GM12872 (cell line): ENCODE data around the gene CFC1B.
"Not testable (repeated sequence)": the region's sequence is repeated elsewhere in the genome, so short reads cannot be mapped to it uniquely, and the experiment has no call there.

Experiments
- TF ChIP-seq, protein P1 (sequence below): IDR thresholded peaks from 3 replicates; pipeline ENCODE4 v1.5.1; 2011; ENCODE audit warnings: low read depth, mild to moderate bottlenecking, low read length, moderate library complexity; ENCODE audit not compliant: insufficient read depth

The CFC1B gene

DNA sequence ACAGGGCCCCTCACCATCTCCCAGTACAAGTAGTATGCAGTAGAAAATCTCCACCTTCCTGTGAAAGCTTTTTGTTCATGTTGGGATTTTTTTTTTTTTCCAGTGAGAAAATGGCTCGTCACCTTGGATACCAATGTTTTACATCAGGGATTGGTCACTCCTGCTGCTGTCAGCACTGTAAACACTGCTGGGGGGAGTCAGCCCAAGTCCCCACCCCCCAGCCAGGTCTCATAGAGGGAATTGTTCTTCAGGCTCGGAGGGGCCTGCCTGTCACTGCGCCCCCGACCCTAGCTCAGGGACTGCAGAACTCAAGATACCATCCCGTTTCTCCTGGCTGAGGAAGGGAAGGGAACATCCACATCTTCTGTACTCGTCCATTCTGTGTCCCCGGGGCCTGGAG is at the start of gene CFC1B:
Gene CFC1B, plus strand, starts transcription at position 231 of the 400 bp plus-strand sequence. CDS start 263 bp downstream, outside the sequence.
- TF ChIP-seq, protein P1, sequence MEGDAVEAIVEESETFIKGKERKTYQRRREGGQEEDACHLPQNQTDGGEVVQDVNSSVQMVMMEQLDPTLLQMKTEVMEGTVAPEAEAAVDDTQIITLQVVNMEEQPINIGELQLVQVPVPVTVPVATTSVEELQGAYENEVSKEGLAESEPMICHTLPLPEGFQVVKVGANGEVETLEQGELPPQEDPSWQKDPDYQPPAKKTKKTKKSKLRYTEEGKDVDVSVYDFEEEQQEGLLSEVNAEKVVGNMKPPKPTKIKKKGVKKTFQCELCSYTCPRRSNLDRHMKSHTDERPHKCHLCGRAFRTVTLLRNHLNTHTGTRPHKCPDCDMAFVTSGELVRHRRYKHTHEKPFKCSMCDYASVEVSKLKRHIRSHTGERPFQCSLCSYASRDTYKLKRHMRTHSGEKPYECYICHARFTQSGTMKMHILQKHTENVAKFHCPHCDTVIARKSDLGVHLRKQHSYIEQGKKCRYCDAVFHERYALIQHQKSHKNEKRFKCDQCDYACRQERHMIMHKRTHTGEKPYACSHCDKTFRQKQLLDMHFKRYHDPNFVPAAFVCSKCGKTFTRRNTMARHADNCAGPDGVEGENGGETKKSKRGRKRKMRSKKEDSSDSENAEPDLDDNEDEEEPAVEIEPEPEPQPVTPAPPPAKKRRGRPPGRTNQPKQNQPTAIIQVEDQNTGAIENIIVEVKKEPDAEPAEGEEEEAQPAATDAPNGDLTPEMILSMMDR = not testable (repeated sequence)

DNA sequence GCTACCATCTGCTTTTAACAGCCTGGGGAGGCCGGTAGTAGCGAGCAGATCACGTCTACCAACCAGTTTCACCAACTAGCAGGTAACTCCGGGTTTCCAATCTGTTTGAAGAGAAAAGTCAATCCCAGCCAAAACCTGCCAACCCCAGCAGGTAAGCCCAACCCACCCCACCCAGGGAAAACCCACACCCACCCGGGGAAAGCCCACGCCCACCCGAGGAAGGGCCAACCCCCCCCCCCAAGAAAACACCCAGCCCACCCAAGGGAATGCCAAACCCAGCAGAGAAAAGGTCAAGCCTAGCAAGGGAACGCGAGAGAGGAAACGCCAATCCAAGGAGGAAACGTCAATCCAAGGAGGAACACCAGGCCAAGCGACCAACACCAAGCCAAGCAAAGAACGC is 11.8 kb upstream of the CFC1B start, which contains the start of gene POTEI:
Gene POTEI, minus strand, starts transcription at position 101 of the 400 bp plus-strand sequence. Its CDS starts 93 bp downstream, at position 8.
- TF ChIP-seq, protein P1 = not testable (repeated sequence)
